ENCODE measurements around the gene FABP7.
"Not testable (repeated sequence)": the region's sequence is repeated elsewhere in the genome, so short reads cannot be mapped to it uniquely, and the experiment has no call there.

Gene FABP7

DNA sequence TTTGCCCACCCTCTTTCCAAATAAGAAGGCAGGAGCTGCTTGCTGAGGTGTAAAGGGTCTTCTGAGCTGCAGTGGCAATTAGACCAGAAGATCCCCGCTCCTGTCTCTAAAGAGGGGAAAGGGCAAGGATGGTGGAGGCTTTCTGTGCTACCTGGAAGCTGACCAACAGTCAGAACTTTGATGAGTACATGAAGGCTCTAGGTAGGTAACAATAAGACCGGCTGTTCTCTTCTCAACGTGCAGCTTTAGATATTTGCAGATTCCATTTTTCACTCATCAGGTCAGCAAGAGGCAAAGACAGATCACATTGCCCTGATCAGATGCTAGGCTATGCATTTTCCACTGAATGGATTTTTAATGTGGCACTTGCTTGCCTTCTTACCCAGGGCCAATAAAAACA is at the start of gene FABP7:
Gene FABP7 (plus strand): TSS at position 50 of the 400 bp plus-strand sequence. CDS start 79 bp downstream, at position 129.
- DNase-seq, result no peak

DNA sequence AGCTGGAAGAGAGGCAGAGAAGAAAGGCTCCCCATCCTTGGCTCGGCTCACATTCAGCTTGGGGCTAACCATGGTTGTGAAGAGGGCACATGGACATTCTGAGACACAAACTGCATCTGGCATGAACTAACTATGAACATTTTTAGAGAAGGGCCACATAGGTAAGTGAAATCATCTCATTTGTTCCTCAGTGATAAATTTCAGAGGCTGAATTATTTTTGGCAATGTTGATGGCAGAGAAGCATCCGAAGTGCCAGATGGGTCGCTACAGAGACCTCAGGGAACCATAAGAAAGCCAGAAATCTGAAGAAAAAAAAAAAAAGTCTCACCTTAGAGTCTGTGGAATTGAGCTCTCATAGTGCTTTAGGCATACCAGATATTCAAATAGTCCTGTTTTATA is 49.2 kb upstream of the FABP7 start:
- DNase-seq, result no peak

DNA sequence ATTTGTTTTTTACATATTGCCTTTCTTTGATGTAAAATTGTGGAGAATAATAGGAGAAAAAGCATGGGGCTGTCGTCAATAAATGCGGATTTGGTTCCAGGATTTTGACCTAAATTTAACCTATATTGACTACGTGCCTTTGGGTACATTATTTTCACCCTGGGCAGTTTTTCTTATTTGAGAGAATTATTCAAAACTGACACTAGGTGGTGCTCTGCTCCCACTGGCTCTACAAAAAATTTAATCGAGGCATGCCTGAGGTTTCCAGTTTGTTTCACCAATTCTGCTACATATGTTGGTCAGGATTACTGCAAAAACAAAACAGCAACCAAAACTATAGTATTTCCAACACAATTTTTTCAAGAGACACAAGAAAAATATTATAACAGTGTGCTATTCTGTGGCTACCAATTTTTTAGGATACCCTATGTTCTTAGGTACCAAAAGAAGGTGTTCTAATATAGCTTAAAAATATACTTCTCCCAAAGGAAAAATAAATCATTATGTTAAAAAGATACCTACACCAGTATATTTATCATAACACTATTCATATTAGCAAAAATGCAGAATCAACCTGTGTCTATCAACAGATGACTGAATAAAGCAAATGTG is 48.6 kb upstream of the FABP7 start:
- no peak for DNase-seq

DNA sequence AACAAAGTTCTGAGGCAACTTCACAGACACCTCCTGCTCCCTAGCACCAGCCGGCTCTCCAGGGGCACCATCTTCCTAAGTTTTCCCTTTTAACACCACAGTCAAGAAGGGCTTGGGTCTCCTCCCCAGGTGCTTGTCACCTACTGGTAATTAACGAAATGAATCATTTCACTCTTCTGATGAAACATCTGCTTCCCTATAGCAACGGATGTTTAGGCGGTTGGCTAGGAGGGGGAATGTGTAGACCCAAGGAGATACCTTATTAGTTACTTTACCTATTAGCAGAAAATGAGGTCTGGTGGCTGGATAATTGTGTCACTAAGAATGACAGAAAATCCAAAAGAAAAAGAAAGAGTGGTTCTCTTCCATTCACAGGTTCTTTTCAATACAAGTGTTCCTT is 46.3 kb upstream of the FABP7 start:
- DNase-seq, result no peak

DNA sequence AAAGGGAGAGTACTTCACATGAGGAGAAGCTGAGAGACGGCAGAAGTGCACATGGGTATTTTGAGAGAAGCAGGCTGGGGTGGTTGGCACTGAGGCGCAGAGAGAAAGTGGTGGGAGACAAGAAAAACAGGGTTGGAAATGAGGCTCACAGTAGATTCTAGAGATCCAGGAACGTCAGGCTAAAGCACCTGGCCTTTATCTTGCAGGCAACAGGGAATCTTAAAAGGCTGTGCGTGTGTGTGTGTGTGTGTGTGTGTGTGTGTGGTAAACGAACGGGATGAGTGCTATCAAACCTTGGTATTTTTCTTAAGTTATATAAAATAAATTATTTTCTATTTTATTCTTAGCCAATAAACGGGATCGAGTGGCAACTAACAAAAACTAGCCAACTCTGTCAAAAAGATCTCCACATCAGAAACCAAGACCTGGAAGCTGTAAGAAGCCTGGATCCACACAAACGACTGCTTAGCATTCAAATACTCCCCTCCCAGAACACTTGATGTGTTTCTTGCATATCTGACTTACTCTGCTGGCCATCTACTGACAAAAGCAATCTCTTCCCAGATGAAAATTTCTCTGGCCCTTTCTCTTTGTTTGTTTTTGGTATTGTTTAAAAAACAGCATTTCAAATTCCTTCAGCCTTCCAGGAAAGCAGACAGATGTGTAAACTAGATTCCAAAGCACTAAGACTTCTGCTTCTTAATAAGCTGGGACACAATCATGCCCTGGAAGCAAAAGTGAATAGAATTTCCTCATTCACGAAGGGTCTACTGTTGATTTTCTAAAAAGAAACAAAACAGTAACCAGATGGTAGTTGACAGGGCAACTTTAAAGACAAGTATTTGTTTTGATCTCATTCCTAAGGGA is 44.8 kb upstream of the FABP7 start:
- no peak for DNase-seq

DNA sequence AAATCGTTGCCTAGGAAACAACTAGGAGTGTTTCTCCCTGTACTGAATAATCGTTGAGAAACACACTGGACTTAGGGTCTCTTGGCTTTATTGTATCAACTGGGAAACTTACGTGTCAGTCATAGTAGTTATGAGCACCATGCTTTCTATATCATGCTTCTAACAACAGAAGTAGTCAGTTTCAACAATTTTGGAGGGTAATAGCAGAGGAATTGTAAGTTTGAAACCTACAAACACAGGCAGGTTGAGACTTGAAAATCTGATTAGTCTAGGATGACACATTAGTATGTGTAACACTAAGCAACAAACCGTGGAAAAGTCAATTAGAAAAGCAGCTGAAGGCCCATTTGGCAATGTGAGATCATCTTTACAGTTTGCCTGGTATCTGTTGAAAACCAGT is 43.9 kb upstream of the FABP7 start:
- no peak for DNase-seq

DNA sequence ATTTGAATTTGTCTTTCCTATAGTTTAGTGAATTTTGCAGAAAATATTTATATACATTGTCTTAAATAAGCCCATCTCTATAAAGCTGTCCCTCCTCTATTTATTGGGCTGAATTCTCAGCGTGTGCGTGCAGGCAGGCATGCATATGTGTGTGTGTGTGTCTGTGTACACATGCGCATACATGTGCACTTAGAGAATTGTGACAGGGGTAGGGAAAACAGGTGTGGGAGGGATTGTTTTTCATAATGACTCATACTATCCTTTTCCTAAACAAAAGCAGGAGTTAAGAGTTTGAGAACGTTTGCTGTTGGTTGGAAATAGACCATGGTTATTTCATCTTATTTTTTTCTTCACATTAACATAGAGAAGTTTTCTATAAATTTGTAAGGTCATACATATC is 43.4 kb upstream of the FABP7 start:
- DNase-seq, result no peak

DNA sequence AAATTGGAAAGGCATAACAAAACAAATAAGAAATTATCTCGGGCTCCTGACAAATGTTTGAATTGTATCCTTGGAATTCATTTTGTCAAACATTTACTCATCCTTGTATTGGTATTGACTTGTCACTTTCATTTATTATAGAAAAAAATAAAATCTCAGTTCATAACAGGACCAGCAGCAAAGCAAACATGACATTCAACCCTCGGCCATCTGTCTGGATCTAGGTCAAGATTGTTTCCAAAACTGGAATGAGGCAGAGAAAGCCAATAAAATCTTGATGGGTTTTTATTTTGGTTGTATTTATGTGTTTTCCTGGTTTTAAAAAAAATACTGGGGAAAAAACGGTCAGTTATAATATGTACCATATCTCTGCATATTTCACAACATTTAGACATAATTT is 42.9 kb upstream of the FABP7 start:
- no peak for DNase-seq

DNA sequence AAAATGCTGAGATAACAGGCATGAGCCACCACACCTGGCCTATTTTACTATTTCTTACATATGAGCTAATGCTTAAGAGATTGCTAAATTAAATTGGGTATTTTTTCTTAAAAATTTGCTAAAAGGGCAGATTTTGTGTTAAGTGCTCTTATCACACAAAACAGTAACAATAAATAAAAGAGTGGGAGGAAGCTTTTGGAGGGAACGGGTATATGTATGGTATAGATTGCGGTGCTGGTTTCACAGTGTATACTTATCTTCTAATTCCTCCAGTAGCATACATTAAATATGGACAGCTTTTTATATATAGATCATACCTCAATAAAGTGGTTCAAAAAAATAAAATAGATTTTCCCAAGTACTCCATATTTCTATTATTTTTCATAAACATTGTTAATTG is 39.4 kb upstream of the FABP7 start:
- no peak for DNase-seq

DNA sequence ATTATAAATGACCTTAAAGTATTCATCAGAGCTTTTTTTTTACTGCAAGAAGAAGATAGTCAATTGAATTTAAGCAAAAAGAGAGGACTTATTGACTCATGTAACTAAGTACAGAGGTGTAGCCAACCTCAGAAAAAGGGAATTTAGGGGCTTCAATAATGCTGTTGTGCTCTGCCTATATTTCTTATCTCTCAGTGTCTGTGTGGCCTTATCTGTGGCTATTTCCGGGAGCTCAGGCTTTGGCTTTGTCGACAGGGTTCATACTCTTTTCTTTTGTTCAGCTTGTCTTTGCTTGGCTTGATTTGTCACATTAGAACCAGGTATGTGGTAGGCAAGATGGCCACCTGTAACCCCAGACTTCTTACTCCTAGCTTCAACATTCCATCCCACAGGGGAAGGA is 38.6 kb upstream of the FABP7 start:
- no peak for DNase-seq

DNA sequence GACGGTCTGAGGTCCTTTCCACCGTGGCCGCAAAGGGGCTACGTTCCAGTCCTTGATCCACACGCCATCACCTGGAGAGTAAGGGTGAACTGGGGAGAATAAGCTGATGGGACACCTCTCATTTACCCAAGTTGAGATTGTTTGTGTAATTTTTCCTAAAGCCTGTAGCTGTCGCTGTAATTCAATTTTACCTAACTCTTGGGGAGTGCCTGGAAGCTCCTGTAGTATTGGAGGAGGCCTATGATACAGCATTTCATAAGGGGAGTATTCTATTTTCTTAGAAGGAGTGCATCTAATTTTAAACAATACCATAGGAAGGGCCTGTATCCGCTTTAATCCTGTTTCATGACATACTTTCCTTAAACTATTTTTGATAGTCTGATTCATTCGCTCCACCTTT is 35.3 kb upstream of the FABP7 start:
- not testable (repeated sequence) for DNase-seq

DNA sequence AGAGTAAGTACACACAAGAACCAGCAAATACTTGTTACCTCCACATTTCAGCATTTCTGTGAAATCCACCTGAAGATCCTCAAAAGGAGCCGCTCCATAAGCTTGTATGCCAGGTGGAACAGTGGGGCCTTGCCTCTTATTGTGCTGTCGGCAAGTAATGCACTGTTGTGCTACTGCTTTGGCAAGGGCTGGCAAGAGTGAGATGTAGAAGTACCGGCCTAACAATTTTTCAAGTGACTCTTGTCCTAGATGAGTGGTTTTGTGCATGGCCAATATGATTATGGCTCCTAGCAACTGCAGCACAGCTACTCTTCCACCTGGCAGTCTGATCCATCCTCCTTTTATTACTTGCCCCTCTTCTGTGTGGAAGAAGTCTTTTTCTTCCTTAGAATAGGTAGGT is 34.7 kb upstream of the FABP7 start:
- not testable (repeated sequence) for DNase-seq

DNA sequence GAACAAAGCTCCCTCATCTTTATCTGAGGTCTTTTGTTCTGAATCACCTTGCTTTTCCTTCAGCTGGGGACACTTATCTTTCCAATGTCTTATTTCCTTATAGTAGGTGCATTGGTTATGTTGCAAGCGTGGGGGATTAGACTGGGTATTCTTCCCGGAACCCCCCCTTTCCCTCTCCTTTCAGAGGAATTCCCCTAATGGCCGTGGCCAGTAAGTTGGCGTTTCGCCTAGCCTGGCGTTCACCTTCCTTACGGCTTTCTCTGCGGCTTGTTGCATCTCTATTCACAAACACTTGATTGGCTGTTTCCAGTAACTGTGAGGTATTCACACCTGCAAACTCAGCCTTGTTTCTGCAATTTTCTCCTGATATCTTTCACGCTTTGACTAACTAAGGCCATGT is 32.8 kb upstream of the FABP7 start:
- no peak for DNase-seq

DNA sequence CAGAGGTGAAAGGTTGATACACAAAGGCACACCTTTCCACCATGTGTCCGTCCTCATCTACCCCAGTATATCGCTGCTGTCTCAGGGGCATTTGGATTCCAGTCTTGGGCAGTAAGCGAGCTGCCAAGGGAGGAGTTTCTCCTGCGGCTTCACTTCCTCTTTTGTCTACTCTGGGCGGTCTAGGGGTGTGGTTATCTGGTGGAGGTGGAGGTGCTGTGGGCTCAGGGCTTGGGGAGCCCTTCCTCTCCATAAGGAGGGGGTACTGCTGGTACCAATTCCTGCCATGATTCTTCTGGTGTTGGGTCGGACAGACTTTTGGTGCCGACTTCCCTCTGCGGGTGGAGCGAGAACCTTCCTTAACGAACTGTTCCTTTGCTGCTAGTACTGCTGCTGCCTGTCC is 31.9 kb upstream of the FABP7 start:
- DNase-seq, result no peak

DNA sequence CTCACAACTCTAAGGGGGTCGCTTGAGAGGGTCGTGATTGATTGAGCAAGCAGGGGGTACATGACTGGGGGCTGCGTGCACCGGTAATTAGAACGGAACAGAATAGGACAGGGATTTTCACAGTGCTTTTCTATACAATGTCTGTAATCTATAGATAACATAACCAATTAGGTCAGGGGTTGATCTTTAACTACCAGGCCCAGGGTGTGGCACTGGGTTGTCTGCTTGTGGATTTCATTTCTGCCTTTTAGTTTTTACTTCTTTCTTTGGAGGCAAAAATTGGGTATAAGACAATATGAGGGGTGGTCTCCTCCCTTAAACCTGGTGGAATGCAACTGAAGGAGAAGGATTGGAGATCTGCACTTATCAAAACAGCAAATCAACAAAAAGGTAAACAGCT is 30.6 kb upstream of the FABP7 start:
- DNase-seq, result not testable (repeated sequence)

DNA sequence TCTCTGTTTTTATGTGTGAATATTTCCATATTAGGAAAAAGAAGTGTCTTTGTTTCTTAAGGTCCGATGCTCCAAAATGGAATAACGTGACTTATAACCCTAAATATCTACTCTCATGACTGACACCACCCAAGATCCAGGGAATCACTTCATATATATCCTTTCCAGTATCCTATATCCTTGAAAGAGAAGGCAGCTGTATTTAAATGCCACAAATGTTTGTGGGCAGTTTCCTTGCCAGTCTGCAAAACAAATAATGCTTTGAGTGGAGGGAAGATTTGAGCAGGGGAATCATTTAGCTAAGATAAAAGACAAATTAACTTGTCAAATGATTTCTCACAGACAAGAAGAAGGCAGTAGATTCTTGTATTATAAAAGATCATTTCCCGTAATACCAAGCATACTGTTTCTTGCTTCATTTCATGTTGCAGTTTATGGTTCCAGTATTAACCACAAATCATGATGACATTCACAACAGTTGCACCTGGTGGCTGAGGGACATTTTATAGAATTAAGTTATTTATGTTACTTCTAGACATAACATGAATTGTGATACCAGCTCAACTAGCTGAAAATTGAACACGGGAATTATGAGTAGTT is 30.0 kb upstream of the FABP7 start:
- no peak for DNase-seq

DNA sequence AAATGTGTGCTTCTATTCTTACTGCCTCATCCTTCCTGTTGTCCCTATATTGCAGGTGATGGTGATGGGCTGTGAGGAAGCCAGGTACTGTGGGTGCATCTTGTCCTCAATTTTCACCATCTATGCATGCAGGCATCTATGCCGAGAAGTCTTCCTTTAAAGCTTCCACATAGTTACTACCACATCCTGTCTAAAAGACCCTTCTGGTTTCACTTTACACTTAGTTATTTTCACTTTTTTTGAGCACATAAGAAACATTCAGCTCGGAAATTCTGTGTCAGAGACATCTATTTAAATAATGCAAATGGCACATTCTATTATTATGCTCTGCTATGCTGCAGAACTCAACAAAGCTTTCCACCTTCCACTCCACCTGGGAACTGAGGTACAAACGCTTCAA is 28.2 kb upstream of the FABP7 start:
- DNase-seq, result no peak

DNA sequence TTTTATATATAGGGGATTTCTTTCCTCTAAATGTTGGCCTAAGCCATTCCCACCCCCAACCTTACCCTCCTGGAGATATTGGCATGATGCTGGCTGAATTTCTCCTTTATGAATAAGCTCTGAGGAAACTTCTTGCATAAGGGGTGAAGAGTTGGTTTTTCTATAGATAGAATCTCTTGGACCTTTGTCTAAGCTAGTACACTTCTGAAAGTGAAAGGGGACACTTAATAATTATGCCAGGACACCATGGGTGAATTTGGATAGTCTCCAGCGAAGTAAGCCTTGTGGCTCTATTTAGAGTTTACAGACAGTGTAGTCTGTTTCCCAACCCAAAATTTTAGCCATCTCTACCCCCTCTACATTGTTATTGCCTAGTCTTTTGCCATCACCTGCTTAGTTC is 27.1 kb upstream of the FABP7 start:
- no peak for DNase-seq

DNA sequence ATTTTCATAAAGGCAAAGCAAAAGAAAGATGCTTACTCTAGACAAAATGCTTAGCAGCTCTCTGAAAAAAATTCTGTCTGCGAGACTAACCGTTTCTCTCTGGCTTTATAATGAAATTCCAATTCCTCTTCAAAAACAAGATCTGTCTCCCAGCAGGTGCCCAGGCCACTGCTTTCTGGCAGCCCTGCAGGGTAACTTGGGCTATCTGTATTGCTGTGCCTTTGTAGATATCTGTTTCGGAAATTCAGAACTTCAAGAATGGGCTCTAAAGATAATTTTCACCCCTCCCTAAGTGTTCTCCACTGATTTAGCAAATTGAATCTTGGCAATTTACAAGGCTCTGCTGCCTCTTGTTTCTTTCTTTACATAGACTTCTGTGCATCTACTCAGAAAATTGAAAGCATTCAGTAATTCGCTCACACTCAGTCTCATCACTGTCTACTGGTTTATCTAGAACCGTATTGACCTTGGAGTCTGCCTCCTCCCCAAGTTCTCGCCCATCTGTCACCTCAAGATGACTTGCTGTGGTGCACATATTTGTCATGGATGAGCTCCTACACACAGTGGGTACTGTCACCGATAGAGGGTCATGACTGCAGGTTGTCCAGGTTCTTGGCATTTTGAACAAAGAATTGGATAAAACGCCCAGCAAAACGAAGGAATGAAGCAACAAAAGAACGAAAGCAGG is 26.4 kb upstream of the FABP7 start:
- no peak for DNase-seq

DNA sequence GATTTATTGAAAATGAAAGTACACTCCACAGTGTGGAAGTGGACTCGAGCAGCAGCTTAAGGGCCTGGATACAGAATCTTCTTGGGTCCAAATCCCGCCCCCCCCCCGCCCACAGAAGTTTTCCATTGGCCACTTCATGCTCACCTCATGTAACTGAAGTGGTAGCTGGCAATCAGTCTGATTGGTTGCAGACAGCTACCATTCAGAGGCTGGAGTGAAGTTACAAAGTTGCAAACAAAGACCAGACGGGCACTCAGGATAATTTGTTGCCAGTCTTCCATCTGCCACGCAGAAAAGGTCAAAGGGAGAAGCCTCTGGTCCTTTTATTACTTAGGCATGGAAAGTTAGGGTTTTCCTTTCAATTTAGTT is 25.8 kb upstream of the FABP7 start:
- no peak for DNase-seq

DNA sequence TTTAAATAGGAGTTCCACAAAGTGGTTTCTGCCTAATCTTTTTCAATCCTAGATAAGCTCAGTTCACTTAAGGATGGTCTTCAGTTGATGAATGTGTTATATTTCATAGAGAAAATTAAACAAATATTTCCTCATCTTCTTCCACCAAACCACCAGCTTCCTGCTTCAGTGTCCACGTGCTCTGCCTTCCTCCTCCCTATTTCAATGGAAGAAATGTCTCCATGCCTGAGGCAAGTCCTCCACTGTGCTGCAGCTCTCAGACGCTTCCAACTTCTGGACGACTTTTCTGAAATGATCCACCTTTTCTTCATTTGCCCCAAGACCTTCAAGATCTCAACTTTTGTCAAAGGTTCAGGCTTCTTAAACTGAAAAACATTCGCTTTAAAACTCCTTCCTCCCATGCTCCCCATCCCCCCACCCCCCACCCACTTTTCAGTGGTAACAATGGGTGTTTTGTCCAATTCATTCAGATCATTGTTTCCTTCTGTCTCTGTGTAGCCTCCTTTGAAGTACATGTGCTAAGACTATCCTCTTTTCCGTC is 25.3 kb upstream of the FABP7 start:
- no peak for DNase-seq

DNA sequence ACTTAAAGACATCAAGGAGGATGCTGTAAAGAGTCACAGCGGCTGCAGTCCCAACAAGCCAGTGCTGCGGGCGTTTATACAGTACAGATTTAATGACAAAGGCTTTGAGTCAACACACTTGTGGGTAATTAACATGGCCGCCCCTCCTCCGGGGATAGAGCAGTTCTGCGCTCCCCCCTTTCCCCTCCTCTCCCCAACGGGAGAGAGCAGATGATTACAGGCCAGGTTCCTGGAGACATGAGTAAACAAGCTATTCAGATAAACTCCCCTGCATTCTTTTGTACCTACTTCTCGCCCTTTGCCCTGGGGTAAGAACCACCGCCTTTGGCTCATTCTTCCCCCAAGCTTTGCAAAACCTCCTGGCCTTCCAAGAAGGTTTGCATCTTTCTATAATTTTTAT is 23.6 kb upstream of the FABP7 start:
- no peak for DNase-seq

DNA sequence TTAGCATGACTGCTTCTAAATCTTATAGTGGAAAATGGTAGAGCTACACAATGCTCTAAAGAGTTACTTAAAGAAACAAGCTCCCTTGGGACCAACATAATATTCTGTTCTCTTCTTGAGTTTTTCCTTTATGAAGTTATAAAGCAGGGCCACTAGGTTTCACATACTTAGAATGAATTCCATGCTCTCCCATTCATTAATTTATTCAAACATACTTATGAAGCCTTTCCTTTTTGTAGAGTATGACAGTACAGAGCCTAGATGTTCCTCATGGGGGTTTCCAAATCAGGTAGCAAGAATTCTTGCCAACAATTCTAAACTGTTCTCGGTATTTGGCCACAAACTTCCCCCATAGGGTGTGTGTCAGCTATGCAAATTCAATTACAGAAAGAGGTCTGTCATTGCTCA is 20.6 kb upstream of the FABP7 start:
- DNase-seq, result no peak

DNA sequence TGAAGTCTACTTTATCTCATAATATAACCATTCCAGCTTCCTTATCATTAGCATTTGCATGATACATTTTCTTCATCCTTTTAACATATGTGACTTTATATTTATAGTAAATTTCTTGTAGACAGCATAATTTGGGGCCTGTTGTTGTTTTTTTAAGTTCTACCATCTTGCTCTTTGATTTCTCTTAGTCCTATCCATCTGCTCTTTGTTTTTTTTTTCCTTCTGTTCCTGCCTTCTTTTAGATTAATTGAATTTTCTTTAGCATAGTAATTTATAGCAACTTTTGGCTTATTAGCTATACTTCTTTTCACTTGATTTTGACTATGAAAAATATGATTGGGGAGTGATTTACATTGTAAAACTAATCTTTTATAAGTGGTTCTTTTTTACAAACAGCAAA is 19.2 kb upstream of the FABP7 start:
- no peak for DNase-seq

All from activated CD4-positive, alpha-beta T cell treated with anti-CD3 and anti-CD28 coated beads, Interleukin-2, amount 50 U/mL, for 1 hour (primary cell).